GM12801 (cell line): ENCODE measurements around the gene PRDM10.

Experiments
- TF ChIP-seq, protein P1 (sequence below): IDR thresholded peaks from one replicate; pipeline ENCODE4 v1.5.1; 2011; ENCODE audit warnings: control low read depth; ENCODE audit not compliant: insufficient read length; ENCODE audit errors: extremely low read depth

Gene PRDM10

DNA sequence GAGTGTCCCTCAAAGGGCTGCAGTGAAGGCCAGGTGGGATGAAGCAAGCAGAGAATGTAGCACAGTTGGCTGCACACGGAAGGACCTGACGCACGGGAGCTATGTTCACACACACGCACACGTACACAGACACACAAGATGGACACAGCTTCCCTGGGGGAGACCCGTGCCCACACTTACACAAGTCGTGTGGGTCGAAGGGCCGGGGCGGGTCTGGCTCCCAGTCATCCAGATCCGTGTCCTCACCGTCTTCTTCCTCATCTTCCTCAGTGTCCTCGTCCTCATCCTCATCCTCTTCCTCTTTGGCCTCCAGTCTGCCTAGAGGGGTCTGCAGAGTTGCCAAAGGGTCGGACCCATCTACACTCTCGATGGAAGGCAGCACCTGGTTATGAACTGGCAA, 55.7 kb downstream of the PRDM10 start:
- TF ChIP-seq, protein P1, sequence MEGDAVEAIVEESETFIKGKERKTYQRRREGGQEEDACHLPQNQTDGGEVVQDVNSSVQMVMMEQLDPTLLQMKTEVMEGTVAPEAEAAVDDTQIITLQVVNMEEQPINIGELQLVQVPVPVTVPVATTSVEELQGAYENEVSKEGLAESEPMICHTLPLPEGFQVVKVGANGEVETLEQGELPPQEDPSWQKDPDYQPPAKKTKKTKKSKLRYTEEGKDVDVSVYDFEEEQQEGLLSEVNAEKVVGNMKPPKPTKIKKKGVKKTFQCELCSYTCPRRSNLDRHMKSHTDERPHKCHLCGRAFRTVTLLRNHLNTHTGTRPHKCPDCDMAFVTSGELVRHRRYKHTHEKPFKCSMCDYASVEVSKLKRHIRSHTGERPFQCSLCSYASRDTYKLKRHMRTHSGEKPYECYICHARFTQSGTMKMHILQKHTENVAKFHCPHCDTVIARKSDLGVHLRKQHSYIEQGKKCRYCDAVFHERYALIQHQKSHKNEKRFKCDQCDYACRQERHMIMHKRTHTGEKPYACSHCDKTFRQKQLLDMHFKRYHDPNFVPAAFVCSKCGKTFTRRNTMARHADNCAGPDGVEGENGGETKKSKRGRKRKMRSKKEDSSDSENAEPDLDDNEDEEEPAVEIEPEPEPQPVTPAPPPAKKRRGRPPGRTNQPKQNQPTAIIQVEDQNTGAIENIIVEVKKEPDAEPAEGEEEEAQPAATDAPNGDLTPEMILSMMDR = no peak

DNA sequence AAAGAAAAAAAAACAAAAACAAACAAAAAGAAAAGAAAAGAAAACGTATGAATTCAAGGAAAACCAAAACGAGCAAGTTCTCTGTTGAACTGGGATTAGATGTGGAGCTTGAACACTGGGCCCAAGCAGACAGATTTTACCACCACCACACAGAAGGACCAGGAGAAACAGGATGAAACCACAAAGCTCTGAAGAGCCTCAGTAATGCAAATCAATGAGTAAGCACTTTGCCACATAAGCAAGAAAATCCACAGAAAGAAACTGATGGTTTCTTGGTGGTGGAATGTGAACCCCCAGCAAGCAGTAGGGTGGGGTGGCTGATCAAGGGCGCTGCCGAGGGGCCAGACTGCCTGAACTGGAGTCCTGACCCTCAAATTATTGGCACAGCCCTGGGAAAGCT, 56.4 kb downstream of the PRDM10 start:
- TF ChIP-seq, protein P1 = no peak

DNA sequence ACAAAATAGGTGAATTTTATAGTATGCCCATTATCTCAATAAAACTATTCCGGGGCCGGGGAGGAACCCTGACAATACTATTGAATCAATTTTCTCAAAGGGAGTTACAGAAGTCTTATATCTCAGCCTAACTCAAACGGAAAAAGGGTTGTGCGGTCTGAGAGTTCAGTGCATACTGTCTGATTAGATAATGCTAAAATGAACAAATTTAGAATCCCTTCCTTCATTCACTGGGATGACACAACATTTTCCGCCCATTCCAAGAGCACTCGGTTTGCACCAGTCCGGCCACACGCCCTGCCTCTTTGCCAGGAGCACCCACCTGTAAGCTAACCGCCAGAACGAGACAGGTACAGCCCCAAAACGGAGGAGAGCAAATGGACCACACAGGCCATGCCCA, 57.3 kb downstream of the PRDM10 start:
- TF ChIP-seq, protein P1 = no peak

DNA sequence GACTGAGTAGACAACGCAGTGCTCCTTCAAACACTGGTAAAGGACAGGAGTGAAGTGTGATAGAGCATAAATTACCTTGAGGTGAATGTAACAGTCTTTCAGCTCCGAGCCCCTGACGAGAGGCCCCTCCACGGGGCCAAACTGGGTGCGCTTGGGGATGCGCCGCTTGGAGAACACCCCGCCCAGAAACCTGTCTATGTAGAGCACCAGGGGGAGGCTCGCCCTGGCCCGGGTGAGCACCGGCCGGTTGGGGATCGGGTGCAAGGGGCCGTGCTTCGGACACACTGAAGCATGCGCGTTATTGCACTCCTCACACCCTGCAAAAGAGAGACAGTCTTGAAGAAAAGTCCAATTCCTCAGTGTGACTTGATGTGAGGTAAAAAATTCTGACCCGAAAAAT, 57.9 kb downstream of the PRDM10 start:
- TF ChIP-seq, protein P1 = no peak

DNA sequence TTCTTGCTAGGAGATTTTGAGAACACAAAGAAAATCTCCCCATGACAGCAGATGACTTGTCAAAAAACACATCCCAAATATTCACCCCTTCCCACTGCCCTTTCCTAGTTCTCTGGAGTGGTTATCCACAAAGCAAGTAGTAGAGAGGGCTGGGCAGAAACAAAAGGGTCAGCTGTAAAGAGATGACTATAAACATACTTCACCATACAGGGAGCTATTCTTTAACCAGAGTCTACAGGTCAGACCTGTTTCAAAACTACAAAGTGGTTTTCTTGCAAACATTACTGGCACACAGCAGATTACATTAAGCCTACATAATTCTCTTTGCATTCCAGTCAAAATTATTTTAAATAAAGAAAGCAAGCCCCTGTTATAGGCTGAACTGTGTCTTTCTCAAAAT, 59.6 kb downstream of the PRDM10 start:
- TF ChIP-seq, protein P1 = no peak

DNA sequence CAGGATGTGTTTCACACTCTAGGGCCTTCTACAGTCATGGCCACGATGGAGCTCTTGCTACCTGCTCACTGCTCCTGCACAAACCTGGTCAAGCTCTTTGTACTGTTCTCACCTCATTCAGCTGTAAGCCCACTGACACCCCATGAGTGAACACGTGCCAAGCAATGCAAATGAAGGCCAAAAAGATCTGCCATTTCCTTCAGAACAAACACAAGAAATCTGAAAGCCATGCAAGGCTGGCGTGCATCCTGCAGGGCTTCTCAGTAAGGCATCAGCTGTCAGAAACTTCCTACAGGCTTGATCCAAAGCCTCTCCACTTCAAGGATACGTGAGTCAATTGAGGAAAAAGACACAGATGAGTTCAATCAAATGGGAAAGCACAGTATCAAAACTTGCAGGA, 63.1 kb downstream of the PRDM10 start:
- TF ChIP-seq, protein P1 = no peak

DNA sequence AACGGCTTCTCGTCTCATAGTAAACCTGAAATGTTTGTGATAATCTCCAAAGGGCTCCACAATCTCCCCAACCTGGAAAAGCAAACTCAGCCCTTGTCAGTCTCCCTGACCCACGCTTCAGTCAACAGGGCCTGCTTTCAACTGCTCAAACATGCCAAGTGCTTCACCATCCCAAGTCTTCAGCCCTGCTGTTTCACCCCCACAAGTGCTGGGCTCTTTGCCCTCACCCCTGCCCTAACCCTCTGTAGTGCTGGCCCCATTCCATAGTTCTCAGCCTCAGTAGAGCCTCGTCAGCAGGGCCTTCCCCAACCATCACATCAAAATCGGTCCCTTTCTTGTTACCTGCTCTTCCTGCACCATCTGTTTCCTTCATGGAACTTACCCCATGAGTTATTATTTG, 63.9 kb downstream of the PRDM10 start:
- TF ChIP-seq, protein P1 = no peak
